GM18909 (cell line): Measurements from ENCODE around the gene CUL3.
"Not testable (repeated sequence)": the region's sequence is repeated elsewhere in the genome, so short reads cannot be mapped to it uniquely, and the experiment has no call there.

ENCODE experiments used
- ATAC-seq: cut with Tn5 transposase; IDR thresholded peaks from one replicate; pipeline ENCODE4 v1.9.1; 2021; ENCODE audit warnings: mild to moderate bottlenecking; ENCODE audit not compliant: unreplicated experiment, poor library complexity

The CUL3 gene

DNA sequence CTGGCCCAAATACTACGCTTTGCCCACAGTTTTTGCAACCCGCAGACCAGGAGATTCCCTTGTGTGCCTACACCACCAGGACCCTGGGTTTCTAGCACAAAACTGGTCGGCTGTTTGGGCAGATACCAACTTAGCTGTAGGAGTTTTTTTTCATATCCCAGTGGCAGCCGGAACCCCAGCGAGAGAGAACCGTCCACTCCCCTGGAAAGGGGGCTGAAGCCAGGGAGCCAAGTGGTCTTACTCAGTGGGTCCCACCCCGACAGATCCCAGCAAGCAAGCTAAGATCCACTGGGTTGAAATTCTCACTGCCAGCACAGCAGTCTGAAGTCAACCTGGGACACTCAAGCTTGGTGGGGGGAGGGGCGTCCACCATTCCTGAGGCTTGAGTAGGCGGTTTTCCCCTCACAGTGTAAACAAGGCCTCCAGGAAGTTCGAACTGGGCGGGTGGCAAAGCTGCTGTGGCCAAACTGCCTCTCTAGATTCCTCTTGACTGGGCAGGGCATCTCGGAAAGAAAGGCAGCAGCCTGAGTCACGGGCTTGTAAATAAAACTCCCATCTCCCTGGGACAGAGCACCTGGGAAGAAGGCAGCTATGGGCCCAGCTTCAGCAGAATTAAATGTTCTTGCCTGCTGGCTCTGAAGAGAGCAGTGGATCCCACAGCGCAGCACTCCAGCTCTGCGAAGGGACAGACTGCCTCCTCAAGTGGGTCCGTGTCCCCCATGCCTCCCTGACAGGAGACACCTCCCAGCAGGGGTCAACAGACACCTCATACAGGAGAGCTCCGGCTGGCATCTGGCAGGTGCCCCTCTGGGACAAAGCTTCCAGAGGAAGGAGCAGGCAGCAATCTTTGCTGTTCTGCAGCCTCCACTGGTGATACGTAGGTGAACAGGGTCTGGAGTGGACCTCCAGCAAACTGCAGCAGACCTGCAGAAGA lies 99.8 kb downstream of the CUL3 start:
- not testable (repeated sequence) for ATAC-seq

DNA sequence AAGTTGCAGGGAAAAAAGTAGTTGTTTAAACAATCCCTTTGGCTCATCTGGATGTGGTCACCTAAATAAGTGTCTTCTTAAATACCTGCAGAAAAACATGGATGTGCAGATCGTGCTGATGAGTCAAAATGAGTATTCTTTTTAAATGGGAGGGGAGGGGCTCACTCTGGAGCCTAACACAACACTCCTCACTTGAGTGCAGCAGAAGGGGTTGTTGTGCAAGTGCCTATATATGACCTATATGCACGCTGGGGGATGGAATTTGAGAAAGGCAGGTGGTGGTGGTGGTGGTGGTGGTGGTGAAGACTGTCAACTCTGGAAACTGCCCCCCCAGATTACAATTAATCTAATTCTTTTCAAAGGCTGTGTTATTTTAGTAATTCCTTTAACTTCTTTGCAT lies 105.3 kb downstream of the CUL3 start:
- ATAC-seq, result no peak

DNA sequence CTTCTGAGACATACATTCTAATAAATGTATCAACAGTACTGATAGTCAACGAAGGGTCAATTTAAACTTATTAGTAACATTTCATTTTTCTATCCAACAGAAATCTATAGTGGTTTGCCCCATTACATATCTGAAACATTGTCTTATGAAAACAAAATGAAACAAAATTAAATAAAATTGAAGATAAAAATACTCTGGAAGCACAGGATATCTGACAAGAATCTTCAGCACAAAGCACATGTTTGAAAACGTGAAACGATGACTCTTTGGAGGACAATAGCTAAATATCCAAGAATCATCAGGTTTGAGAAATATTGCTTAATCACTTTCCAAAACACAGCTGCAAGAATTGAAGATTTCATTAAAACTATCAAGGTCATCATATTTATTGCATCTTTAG lies 112.3 kb downstream of the CUL3 start:
- ATAC-seq, result no peak

DNA sequence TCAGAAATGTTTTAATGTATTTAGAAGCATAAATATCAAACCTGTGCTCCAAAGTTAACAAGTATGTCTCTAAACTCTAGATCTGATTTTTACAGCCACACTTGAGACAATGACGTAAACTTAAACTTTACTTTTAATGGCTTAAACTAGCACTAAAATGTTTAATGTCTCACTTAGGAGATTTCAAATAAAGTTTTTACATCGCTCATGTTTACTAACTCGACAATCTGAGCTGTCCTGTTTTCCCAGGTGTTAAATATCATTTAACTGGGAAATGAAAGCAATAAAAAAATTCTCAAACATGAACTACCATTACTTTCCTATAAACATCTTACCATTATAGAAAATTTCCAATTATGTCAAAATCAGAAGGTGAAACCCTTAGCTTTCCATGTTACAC lies 113.0 kb downstream of the CUL3 start:
- ATAC-seq, result no peak

DNA sequence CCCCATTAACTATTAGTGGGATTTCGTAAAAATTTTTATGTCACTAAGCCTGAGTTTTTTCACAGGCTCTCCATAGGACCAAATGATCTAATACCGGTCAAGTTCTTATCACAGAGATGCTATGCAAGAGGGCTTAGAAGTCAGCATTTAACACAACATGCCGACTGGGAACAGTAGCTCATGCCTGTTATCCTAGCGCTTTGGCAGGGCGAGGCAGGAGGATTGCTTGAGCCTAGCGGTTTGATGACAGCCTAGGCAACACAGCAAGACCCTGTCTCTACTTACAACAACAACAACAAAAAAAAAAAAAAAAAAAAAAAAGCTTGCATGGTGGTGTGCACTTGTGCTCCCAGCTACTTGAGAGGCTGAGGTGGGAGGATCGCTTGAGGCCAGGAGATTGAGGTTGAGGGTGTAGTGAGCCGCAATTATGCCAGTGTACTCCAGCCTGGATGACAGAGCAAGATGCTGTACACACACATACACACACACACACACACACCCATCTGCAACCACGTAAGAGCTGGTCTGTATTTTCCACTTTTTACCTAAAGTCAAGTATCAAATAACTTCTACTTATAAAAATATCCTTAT lies 115.7 kb downstream of the CUL3 start:
- ATAC-seq, result no peak

DNA sequence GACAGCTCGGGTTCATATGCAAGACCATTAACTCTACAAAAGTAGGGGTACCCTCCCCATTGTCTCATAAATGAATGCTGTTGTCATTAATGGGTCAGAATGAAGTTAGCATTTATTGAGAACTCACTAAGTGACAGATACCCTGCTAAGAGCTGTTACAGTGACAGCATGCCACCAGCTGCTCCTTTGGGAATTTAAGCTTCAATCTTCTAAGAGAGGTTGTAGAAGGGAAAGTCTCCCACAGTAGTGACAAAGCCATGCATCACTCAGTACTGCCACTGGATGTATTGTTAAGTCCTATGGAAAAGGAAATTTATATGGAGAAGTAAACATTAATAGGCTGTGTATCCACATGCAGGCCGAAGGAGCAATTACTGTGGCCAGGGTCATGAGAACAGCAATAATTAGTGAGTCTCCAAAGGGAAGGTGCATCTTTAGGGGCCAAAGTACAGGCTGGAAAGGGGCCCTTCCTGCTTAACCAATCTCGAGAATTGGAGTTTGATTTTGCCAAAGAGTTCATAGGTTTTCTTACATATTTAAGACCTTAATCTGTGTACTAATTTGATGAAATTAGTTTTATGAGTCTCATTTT lies 118.8 kb downstream of the CUL3 start:
- ATAC-seq, result no peak

DNA sequence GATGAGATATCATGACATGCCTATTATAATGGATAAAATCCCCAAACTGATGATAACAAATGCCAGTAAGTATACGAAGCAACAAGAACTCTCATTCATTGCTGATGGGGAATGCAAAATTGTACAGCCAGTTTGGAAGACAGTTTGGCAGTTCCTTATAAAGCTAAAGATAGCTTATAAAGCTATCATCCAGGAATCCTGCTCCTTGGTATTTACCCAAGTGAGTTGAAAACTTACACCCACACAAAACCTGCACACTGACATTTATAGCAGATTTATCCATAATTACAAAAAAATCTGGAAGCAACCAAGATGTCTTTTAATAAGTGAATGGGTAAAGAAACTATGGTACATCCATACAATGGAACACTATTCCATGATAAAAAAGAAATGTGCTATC lies 123.8 kb downstream of the CUL3 start:
- no peak for ATAC-seq

DNA sequence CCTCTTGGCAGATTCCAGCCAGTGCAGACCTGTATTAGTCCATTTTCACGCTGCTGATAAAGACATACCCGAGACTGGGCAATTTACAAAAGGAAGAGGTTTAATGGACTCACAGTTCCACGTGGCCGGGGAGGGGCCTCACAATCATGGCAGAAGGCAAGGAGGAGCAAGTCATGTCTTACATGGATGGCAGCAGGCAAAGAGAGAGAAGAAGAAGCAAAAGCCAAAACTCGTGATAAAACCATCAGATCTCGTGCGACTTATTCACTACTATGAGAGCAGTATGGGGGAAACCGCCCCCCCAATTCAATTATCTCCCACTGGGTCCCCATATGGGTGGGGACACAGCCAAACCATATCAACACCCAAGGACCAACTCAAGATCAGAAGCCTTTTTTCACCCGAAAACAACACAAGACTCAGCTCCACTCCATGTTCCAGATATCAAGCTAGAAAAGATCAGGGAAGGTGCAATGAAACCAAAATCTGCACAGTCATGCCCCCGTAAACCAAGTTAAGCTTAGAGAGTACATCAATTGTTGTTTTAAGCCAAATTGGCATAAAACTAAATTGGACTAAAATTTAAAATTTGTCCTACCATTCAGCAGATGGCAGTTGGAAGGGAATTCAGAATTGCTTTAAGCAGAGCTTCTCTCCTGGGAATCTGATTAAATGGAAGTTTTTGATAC lies 127.6 kb downstream of the CUL3 start:
- ATAC-seq, result no peak

DNA sequence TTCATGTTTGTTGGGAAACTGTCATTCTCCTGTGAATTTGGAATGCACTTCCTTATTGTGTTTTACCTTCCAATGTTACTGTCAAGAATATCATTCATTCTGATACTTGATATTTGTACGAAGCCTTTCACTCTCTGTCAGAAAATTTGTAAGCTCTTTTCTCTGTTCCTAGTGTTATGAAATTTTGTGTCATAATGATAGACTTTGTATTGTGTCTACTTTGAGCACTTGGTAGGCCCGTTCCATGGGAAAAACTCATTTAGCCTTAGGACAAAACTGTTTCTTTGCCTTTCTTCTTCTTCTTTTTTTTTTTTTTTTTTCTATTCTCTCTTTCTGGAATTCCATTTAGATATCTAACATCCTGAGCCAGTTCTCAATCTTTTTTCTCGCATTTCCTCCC lies 131.3 kb downstream of the CUL3 start:
- no peak for ATAC-seq

DNA sequence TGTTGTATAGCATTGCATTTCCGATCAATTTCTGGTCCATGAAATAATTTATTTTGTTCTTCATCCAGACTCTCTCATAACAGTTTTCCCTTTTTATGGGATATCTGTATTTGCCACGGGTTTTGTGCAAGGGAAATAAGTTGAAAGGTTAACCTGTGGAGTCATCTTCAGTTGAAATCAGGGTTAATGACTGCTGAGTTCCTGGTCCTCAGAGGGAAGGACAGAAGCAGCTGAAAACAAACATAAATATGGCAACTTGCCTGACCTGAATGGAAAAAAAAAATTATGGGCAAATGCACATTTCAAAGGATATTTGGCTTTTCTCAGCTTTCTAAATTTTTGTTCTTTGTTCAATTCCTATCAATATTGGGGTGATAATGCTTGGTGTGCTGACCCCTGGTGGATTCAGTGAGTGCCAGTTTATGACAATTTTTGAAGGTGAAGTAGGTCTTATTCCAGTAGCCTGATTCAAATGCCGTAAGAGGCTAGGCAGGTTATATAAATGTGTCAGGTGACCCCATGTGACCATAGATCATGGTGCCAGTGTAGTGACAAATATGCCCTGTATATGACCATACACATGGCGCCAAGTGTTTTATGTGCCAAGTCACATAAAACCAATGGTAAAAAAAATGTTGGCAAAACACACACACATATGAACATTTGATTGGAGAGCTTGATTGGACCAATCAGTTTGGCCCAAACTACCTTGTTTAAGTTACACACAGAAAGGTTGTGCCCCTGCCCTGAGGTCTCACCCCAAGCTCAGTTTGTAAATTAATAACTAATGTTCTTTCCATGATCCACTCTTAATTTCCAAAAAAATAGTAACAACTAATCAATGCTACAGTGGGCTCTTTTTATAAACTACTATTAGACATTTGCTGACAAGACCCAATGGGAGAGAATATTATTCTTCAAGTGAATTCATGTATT lies 135.7 kb downstream of the CUL3 start:
- ATAC-seq, result no peak

DNA sequence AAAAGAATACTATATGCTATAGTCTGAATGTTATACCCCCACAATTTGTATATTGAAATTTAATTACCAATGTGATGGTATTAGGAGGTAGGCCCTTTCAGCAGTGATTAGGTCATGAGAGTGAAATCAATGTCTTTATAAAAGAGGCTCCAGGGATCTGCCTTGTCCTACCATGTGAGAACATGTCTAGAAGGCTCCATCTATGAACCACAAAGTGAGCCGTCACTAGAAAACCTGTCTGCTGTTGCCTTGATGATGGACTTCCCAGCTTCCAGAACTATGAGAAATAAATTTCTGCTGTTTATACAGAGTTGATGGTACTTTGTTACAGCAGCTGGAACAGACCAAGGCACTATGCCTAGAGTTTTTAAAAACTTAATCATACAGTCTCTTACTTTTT lies 136.9 kb downstream of the CUL3 start:
- ATAC-seq, result no peak

DNA sequence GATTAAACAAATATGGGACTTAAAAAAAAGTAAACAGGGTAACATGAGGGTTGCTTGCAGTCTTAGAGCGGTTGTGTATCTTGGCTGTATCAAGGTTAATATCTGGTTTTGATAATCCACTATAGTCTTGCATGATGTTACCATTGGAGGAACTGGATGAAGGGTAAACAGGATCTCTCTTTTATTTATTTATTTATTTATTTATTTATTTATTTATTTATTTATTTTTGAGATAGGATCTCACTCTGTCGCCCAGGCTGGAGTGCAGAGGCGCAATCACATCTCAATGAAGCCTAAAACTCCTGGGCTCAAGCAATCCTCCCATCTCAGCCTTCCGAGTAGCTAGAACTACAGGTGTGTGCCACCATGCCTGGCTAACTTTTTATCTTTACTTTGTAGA lies 140.4 kb downstream of the CUL3 start:
- ATAC-seq, result no peak

DNA sequence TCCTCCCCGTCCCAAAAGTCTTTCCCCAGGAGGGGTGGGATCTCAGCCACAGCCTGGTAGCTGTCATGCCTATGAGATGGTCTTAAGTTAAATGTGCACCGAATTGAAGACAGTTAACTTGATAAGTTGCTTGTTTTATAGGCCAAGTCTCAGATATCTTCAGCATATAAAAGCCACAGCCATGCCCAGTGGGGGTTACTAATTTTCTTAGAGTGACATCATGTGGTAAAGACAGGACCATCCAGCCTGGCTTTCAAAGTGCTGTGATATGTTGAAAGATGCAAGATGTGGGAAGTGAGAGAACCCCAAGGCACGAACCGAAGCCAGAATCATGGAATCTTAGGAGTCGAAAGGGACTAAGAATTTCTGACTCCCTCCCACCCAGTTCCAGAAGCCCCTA lies 141.1 kb downstream of the CUL3 start:
- ATAC-seq, result no peak

DNA sequence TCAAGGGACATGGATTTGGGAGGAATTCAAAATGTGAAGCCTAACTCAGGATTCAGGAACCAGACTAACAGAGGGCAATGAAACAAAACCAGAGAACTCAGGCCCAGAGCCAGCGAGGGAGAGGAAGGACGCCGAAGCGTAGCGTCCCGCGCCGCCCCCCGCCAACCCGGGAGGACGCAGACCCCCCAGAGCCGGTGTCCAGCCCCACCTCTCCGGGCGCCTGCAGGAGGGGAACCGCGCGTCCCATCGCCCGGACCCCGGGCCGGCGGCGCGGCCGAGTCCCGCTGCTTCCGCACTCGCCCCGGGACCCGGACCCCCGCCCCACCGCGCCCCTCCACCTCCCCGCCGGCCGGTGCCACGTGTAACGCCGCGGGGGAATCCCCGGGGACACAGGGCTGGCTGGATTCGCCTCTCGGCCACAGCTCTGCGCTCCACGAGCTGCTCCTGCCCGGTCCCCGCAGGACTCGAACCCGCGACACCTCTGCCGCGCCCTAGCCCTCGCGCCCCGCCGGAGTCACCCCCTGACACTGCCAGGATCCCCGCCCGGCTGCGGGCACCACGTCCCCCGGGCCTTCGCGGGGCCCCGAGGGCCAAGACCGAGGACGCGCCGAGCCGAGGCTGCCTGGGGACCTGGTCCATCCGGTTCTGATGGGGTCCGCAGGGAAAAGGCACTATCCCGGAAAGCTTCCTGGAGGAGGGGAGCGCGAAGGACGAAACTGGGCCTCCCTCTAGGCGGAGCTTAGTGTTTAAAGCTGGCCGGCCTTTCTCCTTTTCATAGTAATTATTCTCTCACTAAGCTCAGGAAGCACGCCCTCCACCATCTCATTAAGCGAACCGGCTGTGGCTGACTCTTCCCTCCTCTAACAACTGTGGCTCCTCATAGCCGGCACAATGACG lies 142.8 kb downstream of the CUL3 start:
- ATAC-seq, result peak; percentile 54

DNA sequence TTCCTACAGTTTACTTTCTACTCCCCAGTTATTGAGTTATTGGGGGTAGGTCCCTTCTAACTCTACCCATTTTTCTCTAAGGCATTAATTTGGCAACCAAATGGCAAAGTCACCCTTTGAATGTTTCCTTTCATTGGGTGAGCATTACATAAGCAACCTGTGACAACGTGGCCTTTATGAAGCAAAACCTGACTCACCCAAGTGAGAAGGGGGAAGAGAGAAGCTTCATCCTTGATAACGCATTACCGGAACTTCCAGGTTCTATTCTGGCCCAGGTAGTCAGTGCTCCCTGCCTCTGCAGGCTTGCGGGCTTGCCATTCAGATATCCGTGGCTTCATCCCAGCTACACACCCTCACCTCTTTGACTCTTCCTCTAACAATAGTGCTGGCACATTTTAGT lies 144.2 kb downstream of the CUL3 start:
- no peak for ATAC-seq

DNA sequence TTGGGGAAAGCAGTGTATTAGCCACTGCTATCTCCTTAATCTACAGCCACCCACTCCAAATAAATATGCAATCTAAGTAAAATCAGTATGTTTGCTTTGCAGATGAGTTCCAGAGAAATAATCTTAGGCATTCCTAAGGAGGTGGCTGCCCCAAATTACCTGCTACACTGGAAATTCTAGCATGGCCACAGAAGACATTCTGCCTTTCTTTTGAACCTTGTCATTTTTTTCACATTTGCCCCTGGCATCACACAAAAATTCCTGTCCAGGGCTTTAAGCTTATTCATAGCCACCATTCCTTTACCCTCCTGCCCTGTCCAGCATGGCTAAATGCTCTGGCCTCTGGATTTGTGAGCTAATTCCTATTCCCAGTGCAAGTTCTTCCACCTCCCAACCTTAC lies 146.4 kb downstream of the CUL3 start:
- ATAC-seq, result no peak

DNA sequence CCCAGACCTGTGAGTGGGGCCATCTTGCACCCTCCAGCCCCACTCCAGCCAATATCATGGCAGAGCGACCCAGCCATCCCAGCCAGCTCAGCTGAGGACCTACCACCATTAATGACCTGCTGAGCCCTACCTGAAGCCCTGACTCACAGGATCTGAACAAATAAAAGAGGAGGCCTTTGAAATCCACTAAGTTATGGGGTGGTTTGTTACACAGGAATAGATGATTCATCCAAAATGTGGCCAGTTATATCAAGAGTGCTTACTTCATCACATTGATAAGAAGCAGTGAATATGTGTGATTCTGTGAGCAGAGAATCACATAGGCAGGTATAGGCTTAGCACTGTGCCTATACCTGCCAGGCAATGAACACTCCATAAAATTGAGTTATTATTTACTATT lies 148.5 kb downstream of the CUL3 start:
- ATAC-seq, result no peak

DNA sequence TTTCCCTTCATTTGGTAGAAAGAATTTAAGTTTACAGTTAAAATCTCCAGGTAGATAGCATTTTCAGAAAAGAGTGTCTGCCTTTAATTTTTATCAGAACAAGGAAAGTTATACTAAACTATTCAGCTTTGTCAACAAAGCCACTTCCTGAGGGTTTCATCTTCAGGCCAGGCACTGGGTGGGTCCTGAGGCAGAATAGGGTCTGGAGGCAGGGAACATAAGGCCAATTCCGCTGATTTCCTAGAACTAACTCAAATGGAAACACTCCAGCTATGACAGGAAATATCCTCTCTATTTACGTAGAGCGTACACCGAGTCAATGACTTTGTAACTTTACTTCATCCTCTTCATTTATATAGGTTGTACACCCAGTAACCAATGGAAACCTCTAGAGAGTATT lies 150.5 kb downstream of the CUL3 start:
- ATAC-seq, result no peak

DNA sequence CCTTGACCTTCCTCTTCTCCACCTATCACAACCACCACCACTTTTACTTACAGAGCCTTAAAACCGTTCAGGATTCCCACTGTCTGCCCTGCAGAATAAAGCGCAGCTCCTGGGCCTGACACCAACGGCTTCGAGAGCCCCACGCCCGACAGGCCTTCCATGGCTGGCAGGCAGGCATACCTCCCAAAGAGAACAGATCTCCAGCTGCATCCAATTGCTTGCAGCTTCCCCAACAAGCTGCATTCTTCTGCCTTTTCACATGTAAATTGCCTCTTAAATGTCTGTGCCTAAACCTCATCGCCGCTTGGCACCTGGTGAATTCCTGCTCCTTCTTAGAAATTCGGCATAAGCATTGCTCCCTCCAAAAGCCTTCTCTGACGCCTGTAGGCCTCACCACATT lies 151.7 kb downstream of the CUL3 start:
- no peak for ATAC-seq
